Muscle of arm (tissue), 12 donors: ENCODE results near the gene ST8SIA5. TPM values are rescaled to one million over a fixed set of nuclear protein-coding genes. Genes with fewer than 3 reads are reported as not detected.

Experiments
- DNase-seq: peaks from one replicate; pipeline ENCODE4 v3.0.0-alpha.2; 2013
- polyA plus RNA-seq, 12 donors: library from polyadenylated mRNA; unstranded; fragments of 120-200 nt; gene quantifications; one replicate each; pipeline ENCODE4 v1.2.1, GENCODE V29; 2013; ENCODE audit not compliant: insufficient read length in 12 of 12

The ST8SIA5 gene
- polyA plus RNA-seq, 12 donors: 2.7 to 8.3 (median 5.4) TPM; not detected in 1

DNA sequence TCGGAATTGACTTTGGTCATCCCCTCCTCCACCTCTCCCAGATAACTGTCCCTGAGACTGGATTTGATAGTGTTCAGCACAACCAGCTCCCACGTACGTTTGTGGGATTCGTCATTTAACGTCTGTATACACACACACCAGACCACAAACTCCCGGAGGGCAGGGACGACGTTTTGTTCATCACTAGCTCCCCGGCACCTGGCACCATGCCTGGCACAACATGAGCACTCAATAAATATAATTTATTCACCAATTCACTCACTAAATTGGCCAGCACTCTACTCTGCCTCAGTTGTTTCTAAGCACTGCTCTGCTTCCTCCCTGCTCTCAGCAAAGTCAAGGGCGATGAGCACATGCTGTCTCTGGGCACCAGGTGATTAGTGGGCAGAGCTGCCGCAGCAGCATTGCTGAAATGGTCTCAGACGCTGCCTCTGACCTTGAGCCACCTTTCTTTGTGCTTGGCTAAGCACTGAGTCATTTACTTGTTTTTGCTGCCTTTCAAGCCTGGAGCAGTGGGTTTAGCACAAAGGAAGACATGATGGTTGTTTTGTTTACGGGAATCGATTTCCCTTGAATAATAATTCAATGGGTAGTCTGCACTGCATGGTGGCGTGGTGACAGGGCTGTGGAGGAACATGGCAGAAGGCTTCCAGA lies 80.5 kb downstream of the ST8SIA5 start:
- no peak for DNase-seq

DNA sequence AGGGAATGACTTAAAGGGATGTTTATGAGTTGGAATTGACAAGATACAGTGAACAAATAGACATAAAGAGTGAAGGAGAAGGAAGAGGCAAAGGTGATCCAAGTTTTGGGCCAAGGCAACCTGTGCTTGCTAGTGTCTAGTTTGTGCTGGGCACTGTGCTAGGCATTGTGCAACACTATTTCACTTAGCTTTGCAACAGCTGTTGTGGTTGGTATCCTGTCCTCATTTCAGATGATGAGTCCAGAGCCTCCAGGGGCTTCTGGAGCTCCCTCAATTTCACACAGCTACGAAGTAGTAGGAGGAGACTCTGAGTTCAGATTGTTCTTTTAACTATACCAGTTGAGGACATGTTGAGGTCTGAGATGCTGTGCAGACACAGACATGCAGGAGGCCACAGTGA lies 81.7 kb downstream of the ST8SIA5 start:
- no peak for DNase-seq

DNA sequence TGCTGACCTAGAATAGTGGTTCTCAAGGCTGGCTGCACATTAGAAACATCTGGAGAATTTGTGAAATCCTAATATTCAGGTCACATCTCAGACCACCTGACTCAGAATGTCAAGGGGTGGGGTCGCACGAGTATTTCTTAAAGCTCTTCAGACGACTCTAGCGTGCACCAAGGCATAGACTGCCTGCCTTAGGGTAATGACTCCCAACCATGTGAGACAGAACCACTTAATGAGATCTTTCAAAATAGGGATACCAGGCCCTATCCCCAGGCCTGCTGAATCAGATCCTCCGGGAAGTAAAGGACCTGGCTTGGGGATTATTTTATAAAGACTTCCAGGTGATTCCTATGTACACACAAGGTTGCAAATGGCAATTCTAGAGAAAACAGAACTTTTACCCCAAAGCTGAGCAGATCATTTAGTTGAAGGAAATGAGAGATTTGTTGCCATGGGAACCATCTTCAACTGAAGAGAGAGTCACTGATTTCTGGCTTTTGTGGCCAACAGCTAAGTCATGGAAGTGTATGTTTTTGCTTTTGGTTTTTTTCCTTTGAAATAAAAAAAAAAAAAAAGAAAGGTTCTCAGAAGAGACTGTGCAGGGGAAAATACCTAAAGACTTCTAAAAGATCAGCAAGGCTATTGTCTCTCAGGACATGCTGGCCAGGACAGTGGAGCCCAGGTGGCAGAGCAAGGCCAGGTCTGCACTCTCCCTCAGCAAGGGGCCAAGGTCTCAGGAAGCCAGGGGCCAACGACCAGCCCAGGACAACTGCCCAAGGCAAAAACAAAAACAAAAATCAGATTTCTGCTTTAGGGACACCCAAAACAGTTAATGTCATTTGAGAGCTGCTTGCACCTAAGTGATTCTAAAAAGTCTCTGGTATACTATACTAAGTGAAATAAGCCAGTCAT lies 84.5 kb downstream of the ST8SIA5 start:
- DNase-seq: no peak

GRCh38 chr18:46668694-46669093 lies 88.2 kb downstream of the ST8SIA5 start:
- no peak for DNase-seq

DNA sequence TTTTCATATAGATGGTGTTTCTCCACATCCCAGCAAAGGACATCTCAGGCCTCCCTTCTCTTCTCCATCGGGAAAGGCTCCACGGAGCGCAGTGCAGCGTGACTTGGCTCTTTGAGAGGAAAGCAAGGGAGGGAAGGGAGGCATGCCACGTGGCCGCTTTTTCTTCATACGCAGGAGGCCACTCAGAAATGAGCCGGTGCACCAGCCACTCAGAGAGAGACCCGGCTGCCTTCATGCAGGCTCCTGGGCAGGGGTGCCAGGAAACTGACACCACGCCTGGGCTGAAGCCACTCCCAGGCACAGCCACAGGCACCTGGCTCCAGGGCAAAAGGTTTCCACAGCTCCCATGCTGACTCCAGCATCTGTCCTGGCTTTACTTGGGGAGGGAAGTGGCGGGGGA lies 88.7 kb downstream of the ST8SIA5 start:
- DNase-seq: no peak

GRCh38 chr18:46663539-46663938 lies 93.3 kb downstream of the ST8SIA5 start:
- DNase-seq: no peak

- peak; percentile 5 for DNase-seq
Observed at GRCh38 chr18:46660957-46661749, 95.7 kb downstream of the ST8SIA5 start.

GRCh38 chr18:46659484-46659883 lies 97.4 kb downstream of the ST8SIA5 start:
- DNase-seq: no peak

GRCh38 chr18:46657115-46657955 lies 99.5 kb downstream of the ST8SIA5 start, which contains the start of gene LOXHD1:
Gene LOXHD1, minus strand, starts transcription at chr18:46657220. Its CDS starts 187 bp downstream, at chr18:46657033.
- no peak for DNase-seq

GRCh38 chr18:46656326-46657114 lies 100.3 kb downstream of the ST8SIA5 start:
- no peak for DNase-seq

GRCh38 chr18:46652372-46652771 lies 104.5 kb downstream of the ST8SIA5 start:
- DNase-seq: no peak

DNA sequence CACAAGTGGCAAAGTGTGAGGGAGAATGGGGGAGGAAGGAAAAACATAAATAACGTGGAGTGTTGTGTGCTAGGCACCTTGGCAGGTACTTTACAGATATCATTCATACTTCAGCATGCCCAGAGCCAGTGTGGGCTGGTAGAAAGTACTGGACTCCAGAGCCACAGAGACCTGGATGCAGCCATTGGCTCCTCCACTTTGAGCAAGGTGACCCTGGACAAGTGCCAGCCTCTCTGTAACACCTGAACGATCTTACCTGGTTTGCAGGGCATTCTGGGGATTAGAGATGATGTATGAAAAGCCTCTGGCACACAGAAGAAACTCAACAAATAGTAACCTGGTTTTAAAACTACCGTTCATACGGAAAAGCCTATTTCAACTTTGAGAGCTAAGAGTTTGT lies 106.2 kb downstream of the ST8SIA5 start:
- no peak for DNase-seq

DNA sequence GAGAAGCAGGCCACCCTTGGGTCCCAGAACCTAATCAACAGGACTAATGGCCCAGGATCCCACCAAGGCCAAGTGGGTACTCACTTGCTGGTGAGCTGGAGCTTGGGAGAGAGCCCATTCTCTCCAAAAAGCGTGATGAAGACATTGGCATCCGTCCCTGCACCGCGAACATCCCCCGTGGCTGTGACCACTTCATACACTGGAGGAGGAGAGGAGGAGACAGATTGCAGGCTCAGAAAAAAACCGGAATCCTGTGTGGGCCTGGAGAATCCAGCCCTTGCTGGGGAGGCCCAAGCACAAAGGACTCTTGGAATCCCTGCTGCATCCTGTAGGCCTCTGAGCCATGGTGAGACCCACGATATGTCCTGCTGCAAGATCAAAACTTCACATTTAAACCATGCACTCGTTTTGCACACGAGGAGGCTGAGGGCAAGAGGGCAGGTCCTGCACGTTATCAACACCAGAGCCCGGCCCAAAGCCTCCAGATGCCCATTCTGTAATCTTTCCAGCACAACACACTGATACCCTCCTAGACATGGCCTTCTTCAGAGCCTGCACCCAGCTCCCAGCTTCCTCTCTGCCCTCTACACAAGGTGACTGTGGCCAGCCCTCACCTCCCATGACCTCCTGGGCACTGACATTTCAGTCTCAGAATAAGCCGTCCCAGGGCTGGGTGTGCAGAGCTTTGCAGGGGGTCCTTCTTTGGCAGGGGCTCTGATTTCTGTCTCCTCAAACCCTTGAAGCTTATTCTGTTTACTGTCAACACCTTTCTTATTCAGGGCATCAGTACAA lies 107.6 kb downstream of the ST8SIA5 start:
- no peak for DNase-seq

DNA sequence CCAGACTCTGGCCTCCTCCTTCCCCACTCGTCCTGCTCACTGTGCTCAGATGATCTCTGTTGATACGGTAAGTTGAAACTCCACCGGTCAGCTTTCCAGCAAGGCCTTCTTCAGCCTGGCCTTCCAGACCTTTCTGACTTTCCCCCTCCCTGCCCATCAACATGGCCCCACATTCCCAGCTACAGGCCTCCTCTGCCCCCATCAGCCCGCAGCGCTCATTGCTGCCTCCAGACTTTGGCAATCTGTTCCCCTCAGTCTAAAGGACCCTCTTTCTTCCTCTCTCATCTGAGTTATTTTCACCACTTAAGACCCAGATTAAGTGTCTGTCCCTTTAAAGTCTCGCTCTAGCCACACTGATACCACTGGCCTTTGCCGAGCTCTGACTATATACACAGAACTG lies 110.4 kb downstream of the ST8SIA5 start:
- no peak for DNase-seq

DNA sequence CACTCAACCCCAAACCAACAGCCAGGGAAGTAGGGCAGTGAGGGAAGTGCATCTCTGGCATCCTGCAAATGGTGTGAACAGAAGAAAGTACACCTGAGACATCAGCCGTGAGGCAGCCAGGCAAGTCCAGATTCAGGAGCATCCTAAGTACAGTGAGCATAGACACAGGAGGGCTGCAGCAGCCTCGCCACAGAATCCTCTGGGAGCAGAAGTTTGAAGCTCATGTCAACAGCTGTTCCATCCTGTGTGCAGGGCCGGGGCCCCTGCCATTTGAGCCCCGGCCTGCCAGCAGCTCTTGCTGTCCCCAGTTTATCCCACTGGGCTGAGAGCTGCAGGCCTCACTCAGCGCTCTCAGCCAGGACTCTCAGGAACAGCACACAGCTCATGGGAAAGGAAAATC lies 114.3 kb downstream of the ST8SIA5 start:
- no peak for DNase-seq

GRCh38 chr18:46641917-46642316 lies 114.9 kb downstream of the ST8SIA5 start:
- DNase-seq: no peak

GRCh38 chr18:46639386-46639785 lies 117.5 kb downstream of the ST8SIA5 start:
- DNase-seq: no peak

DNA sequence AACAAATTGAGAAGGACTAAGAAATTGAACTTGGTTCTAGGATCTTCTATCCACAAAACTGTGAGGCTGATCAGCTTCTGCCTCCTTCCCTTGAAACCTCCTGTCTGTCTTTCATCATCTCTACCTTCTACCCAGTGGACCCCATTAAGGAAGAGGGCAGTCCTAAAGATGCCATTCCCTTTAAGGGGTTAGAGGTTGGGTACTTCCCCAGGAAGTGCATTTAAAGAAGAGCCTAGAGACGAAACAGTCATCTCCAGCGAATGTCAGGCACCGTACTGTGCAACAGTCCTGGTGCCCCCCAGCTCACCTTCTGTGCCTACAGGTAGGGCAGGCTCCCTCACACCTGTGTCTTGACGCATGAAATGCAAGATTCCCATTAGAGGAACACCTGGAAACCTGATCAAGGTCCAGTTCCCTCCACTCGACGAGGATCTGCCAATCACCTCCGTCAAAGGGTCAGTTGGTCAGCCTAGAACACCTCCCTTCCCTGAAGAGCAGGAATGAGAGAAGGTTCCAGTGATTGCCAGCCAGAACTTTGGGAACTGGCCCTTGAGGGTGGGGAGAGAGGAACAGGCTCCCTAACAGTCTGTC lies 120.7 kb downstream of the ST8SIA5 start:
- DNase-seq: no peak

DNA sequence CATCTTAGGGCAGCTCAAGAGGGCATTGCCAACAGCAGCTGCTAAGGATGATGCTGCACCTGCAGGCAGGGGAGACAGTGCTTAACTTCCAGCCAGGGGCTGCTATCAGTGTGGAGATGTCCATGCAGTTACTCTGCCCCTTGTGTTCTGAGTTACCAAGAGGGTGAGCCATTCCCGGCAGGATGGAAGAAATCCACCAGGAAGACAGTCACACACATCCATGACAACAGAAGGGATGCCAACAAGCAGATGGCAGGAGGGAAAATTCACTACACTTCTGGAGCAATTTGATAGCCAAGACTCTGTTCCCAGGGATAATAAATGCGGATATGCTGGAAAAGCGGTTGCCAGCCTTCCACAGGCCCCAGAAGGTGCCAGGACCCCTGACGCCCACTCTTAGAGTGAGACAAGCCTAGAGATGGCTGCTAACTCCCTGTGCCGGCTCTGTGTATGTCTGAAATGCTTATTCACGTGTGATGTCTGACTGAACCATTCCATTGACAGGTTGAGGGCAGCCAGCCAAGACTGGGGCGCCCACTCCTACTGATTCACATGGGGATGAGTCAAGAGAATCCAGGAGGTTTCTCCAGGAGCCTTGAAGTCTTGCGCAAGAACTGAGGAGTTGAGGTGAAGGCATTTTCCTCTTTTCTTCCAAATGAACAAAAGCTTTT lies 124.3 kb downstream of the ST8SIA5 start:
- no peak for DNase-seq
